Smooth muscle cell (in vitro differentiated cells): ENCODE measurements around the gene HOXB8. TPM values are rescaled to one million over a fixed set of nuclear protein-coding genes. Genes with fewer than 3 reads are reported as not detected.
A peak's percentile ranks its signal among the peaks of the same experiment; 100 is the strongest.

Source experiments
- DNase-seq: peaks from one replicate; lab custom pipeline; 2025; ENCODE audit not compliant: unreplicated experiment; lab: John Stamatoyannopoulos, UW
- H2AFZ ChIP-seq: fragments of 200-600 bp; sonication (generic); 2 replicates; pipeline ENCODE4 v1.6.0; 2016; ENCODE audit warnings: antibody characterized with exemption, low read depth, mild to moderate bottlenecking
- H3F3A ChIP-seq: fragments of 200-600 bp; sonication (generic); 2 replicates; pipeline ENCODE4 v1.6.0; 2017; ENCODE audit warnings: antibody characterized with exemption, low read depth
- H3K27ac ChIP-seq: fragments of 200-600 bp; sonication (generic); 2 replicates; pipeline ENCODE4 v1.5.1; 2016; ENCODE audit warnings: low read depth, mild to moderate bottlenecking
- H3K27me3 ChIP-seq: fragments of 200-600 bp; sonication (generic); 2 replicates; pipeline ENCODE4 v1.6.1; 2016; ENCODE audit warnings: low read depth, mild to moderate bottlenecking
- H3K36me3 ChIP-seq: fragments of 200-600 bp; sonication (generic); 2 replicates; pipeline ENCODE4 v1.5.1; 2016; ENCODE audit warnings: low read depth
- H3K4me1 ChIP-seq: fragments of 200-600 bp; sonication (generic); 2 replicates; pipeline ENCODE4 v1.5.1; 2016; ENCODE audit warnings: low read depth
- H3K4me2 ChIP-seq: fragments of 200-600 bp; sonication (generic); 2 replicates; pipeline ENCODE4 v1.6.0; 2016; ENCODE audit warnings: mild to moderate bottlenecking
- H3K4me3 ChIP-seq: fragments of 200-600 bp; sonication (generic); 2 replicates; pipeline ENCODE4 v1.5.1; 2016; ENCODE audit warnings: mild to moderate bottlenecking
- H3K79me2 ChIP-seq: fragments of 200-600 bp; sonication (generic); 2 replicates; pipeline ENCODE4 v1.6.0; 2016; ENCODE audit warnings: low read depth, mild to moderate bottlenecking
- H3K9ac ChIP-seq: fragments of 200-600 bp; sonication (generic); 2 replicates; pipeline ENCODE4 v1.6.0; 2016; ENCODE audit warnings: low read depth
- H3K9me3 ChIP-seq: fragments of 200-600 bp; sonication (generic); replicated peaks from 2 replicates; pipeline ENCODE4 v1.5.1; 2016; ENCODE audit warnings: low read depth
- H4K20me1 ChIP-seq: fragments of 200-600 bp; sonication (generic); 2 replicates; pipeline ENCODE4 v1.6.0; 2016; ENCODE audit warnings: low read depth
- WGBS: methylation state at CpG from one replicate; pipeline ENCODE4 v1.1.7; 2016; ENCODE audit warnings: low lambda C conversion rate; 5-methylcytosine and 5-hydroxymethylcytosine counted together
- polyA plus RNA-seq: library from polyadenylated mRNA; unstranded; fragments of >200 nt; fragmentation: Nextera tagmentation; extraction: Ambion mirVana; gene quantifications from 2 replicates; pipeline ENCODE4 v1.2.1, GENCODE V29; 2016
- total RNA-seq: library from RNA; depleted of rRNA; stranded (reverse); fragments of >200 nt; gene quantifications from 2 replicates; pipeline ENCODE4 v1.2.3, GENCODE V29; 2014
- TF ChIP-seq, protein P1 (sequence below): fragments of 200-600 bp; sonication (generic); IDR thresholded peaks from 2 replicates; pipeline ENCODE4 v1.5.1; 2017; ENCODE audit warnings: borderline replicate concordance, mild to moderate bottlenecking, antibody characterized with exemption; ENCODE audit not compliant: insufficient read depth, poor library complexity, severe bottlenecking

HOXB8 gene
- total and polyA plus RNA-seq, 2 experiments from 2014 or later, result 0.94 to 2.0 TPM

DNA sequence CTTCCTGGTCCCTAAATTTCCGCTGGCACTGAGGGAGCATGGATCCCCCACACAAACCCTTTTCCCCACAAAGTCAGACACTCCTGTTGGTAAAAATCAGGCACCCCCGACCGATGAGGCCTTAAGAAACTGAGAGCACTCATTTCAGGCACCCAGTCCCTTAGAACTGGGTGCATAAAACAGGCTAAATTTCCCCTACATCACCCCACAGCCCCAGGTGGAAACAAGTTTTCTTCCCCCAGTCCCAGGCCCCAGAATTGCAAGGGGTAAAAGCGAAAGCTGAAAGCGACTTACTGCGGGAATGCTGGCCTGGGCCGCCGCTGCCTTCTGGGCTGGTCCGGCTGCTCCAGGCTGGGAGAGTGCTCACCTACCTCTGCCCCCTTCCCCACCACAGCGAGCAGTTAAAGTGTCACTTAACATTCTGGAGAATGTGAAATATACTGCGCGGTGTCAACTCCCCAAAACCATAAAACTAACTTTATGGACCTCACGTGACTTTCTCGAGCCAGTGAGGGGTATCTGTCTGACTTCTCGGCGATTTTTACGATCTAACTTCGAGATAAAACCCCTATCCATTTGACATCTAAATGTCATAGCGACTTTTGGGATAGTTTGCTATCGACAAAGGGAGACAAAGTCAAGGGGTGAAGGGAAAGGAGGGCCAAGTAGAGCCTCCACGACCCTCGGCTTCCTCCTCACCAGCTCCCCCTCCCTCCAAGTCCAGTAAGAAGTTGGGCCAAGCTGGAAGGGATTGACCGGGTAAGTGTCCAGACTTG is 25.1 kb downstream of the HOXB8 start, which contains the start of gene HOXB3:
Gene HOXB3, minus strand, starts transcription at position 411 of the 776 bp plus-strand sequence. CDS start 37,767 bp downstream, outside the sequence.
- no peaks in the 10 kb centered on the region for H3K9me3 ChIP-seq
- H2AFZ ChIP-seq, result no peak within 1 kb of the TSS
- H3K36me3 ChIP-seq, result no peaks in the 10 kb centered on the region
- H3K4me3 ChIP-seq, result peak within 1 kb of the TSS; percentile 28
- 20% methylated on average over 23 of the region's 23 CpGs for WGBS
- H3K27me3 ChIP-seq, result peaks cover 61% of the 10 kb centered on the region
- no peaks in the 10 kb centered on the region for H3F3A ChIP-seq
- H3K9ac ChIP-seq, result no peak within 1 kb of the TSS
- peak within 1 kb of the TSS; percentile 79 for H3K4me2 ChIP-seq
- no peak within 1 kb of the TSS for H3K27ac ChIP-seq
- H3K4me1 ChIP-seq, result peaks cover 9% of the 10 kb centered on the region
- TF ChIP-seq, protein P1, sequence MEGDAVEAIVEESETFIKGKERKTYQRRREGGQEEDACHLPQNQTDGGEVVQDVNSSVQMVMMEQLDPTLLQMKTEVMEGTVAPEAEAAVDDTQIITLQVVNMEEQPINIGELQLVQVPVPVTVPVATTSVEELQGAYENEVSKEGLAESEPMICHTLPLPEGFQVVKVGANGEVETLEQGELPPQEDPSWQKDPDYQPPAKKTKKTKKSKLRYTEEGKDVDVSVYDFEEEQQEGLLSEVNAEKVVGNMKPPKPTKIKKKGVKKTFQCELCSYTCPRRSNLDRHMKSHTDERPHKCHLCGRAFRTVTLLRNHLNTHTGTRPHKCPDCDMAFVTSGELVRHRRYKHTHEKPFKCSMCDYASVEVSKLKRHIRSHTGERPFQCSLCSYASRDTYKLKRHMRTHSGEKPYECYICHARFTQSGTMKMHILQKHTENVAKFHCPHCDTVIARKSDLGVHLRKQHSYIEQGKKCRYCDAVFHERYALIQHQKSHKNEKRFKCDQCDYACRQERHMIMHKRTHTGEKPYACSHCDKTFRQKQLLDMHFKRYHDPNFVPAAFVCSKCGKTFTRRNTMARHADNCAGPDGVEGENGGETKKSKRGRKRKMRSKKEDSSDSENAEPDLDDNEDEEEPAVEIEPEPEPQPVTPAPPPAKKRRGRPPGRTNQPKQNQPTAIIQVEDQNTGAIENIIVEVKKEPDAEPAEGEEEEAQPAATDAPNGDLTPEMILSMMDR, result no peak
- peaks cover 66% of the 10 kb centered on the region for H3K79me2 ChIP-seq
- H4K20me1 ChIP-seq, result peaks cover 91% of the 10 kb centered on the region
- DNase-seq, result no peak

DNA sequence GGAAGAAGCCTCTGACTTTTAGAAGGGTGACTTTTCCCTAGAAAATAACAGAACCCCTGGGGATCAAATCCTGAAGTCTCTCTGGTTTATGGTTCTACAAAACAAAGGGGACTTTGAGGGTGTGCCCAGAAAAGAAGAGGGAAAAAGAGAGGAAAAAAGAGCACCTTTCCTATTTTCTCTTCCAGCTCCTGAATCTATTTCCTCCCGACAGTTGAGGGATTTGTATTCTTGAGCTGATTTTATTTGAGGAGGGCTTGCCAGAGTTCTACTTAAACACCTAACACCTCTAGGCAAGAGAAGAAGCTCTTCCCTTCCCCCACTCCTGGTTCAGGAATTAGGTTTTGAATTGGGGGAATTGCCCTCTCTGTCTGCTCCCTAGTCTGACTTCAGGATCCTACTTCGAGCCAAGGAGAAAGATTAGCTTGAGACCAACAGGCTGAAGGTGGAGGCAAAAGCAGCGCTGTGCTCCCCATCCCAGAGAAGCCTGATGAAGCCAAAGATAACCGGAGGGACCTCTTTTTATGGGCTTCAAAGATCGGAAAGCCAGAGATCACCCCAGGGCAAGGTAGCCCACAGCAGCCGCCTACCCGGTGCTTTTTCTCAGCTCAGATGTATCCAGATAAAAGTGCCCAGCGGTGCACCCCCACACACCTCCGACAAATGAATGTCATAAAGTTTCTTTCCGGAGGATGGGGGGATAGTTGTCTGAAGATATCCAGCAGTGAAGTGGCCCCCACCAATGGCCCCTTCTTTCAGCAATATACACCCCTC is 25.8 kb downstream of the HOXB8 start:
- peak overlapping the region; percentile 28 for H3K4me3 ChIP-seq
- H3K9ac ChIP-seq, result no peak overlapping the region
- peaks cover 94% of the 10 kb centered on the region for H4K20me1 ChIP-seq
- peaks cover 9% of the 10 kb centered on the region for H3K4me1 ChIP-seq
- H3K27ac ChIP-seq, result no peak overlapping the region
- no peaks in the 10 kb centered on the region for H3K36me3 ChIP-seq
- H2AFZ ChIP-seq, result no peak overlapping the region
- H3K9me3 ChIP-seq, result no peaks in the 10 kb centered on the region
- H3K79me2 ChIP-seq, result peaks cover 65% of the 10 kb centered on the region
- peaks cover 65% of the 10 kb centered on the region for H3K27me3 ChIP-seq
- TF ChIP-seq, protein P1, result no peak
- no peak for DNase-seq
- WGBS, result 22% methylated on average over 10 of the region's 10 CpGs
- peak overlapping the region; percentile 79 for H3K4me2 ChIP-seq
- no peaks in the 10 kb centered on the region for H3F3A ChIP-seq

DNA sequence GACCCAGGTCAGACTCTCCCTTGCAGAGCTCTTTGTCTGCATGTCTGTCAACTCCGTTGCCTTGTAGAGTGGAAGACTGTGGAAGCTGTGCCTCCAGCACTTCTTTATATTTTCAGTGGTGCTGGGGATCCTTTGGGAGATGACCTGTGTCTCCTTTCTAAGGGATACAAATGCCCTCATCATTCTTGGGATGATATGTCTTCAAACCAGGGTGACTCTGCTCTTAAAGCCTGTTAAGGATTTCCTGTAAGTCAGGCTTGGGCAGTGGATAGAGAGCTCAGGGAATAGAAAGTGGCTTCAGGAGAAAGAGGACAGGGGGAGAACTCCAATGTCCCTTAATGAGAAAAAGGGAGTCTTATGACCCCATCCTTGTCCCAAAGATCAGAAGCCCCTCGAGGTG is 26.6 kb downstream of the HOXB8 start:
- no peaks in the 10 kb centered on the region for H3F3A ChIP-seq
- WGBS, result 50% methylated on average over 2 of the region's 2 CpGs
- peaks cover 71% of the 10 kb centered on the region for H3K79me2 ChIP-seq
- H3K36me3 ChIP-seq, result no peaks in the 10 kb centered on the region
- H3K27ac ChIP-seq, result no peak overlapping the region
- peak overlapping the region; percentile 28 for H3K4me3 ChIP-seq
- TF ChIP-seq, protein P1, result no peak
- H3K9me3 ChIP-seq, result no peaks in the 10 kb centered on the region
- peaks cover 99% of the 10 kb centered on the region for H4K20me1 ChIP-seq
- H3K9ac ChIP-seq, result no peak overlapping the region
- H2AFZ ChIP-seq, result no peak overlapping the region
- DNase-seq, result no peak
- H3K27me3 ChIP-seq, result peaks cover 72% of the 10 kb centered on the region
- peak overlapping the region; percentile 79 for H3K4me2 ChIP-seq
- peaks cover 9% of the 10 kb centered on the region for H3K4me1 ChIP-seq
